Measurements from ENCODE around the gene HECW1. TPM values are rescaled to one million over a fixed set of nuclear protein-coding genes. Genes with fewer than 3 reads are reported as not detected.

Gene HECW1
- total and polyA plus RNA-seq, 10 of the 15 experiments (the other 5 are each of a cell fraction or from before 2014, with no cell fraction given), result under 0.01 to 0.31 (median 0.04) TPM; not detected in 3

GRCh38 chr7:43332193-43332796, 219.8 kb downstream of the HECW1 start:
- no peaks in the 10 kb centered on the region for H3K79me2 ChIP-seq (ENCODE audit: control insufficient read depth, insufficient read depth, low read length)
- POLR2A ChIA-PET, result interaction anchor here (0.6 kb wide), 1 partner anchor 215 kb away, joined by 8 read pairs; no protein-coding TSS in a partner anchor
- ATAC-seq (no peak), FAIRE-seq (no peak), DNase-seq (ENCODE audit: low read depth, low spot score) (no peak)
- no peak overlapping the region for H2AFZ ChIP-seq (ENCODE audit: control insufficient read depth, low read depth, low read length)
- 44% methylated on average over 8 of the region's 8 CpGs for WGBS (ENCODE audit: insufficient coverage, insufficient replicate concordance, low lambda C conversion rate, missing lambda C conversion rate)
- H3K36me3 ChIP-seq (ENCODE audit: control insufficient read depth in 2 of 2, insufficient read depth in 2 of 2, low read length in 1 of 2), result no peaks in the 10 kb centered on the region
- BruUV-seq (replicated peaks), result no TSS peak
- H3K27me3 ChIP-seq (replicated peaks in 1 of 2; ENCODE audit: control insufficient read depth in 2 of 2, insufficient read depth in 2 of 2, low read length in 1 of 2), result no peaks in the 10 kb centered on the region
- RAD21 ChIA-PET (ENCODE audit: unreplicated experiment), result interaction anchor here (1.0 kb wide), 1 partner anchor 108 kb away, joined by 3 read pairs; no protein-coding TSS in a partner anchor
- no peak overlapping the region for H3K27ac ChIP-seq (ENCODE audit: control insufficient read depth, insufficient read depth)
- H3K4me1 ChIP-seq (ENCODE audit: control insufficient read depth, insufficient read depth, low read length), result no peaks in the 10 kb centered on the region
- H3K4me3 ChIP-seq, result no peak overlapping the region
- H3K9me3 ChIP-seq (replicated peaks; ENCODE audit: control insufficient read depth, insufficient read depth, low read length), result no peaks in the 10 kb centered on the region
- H3K4me2 ChIP-seq (ENCODE audit: control insufficient read depth, insufficient read depth), result no peak overlapping the region
- SMC1A ChIA-PET (ENCODE audit: uncharacterized antibody, unreplicated experiment), result no interaction called here
- CTCF ChIA-PET, result interaction anchor here (1.1 kb wide), 1 partner anchor 250 kb away, joined by 3 read pairs; the partner anchor contains the start of gene STK17A
- intact Hi-C loops (cut with micrococcal nuclease; ENCODE audit: unreplicated experiment) (no loop called here), in situ Hi-C loops (cut with MboI) (no loop called here)
- H3K9ac ChIP-seq (ENCODE audit: control insufficient read depth, insufficient read depth, low read length), result no peak overlapping the region
- no peaks in the 10 kb centered on the region for H4K20me1 ChIP-seq (ENCODE audit: control insufficient read depth, insufficient read depth)
- TF ChIP-seq STAT1 (conservative IDR thresholded peaks at IDR 0.05) (no peak), ZBTB11 (CRISPR knock-in tag; IDR thresholded peaks at IDR 0.05) (no peak), ZNF24 (IDR thresholded peaks at IDR 0.05) (no peak), HSF1 (IDR thresholded peaks at IDR 0.05; ENCODE audit: low read depth, low read length) (no peak), IRF5 (IDR thresholded peaks at IDR 0.05; ENCODE audit: borderline replicate concordance) (no peak), NR2C2 (IDR thresholded peaks at IDR 0.05; ENCODE audit: borderline replicate concordance, control insufficient read depth, insufficient read length, low read depth) (no peak), FOS (IDR thresholded peaks at IDR 0.05; ENCODE audit: borderline replicate concordance, extremely low read depth, insufficient read length) (no peak), RELB (IDR thresholded peaks at IDR 0.05; ENCODE audit: low read depth) (no peak), KLF5 (IDR thresholded peaks at IDR 0.05; ENCODE audit: partially characterized antibody) (no peak), ZBTB33 (IDR thresholded peaks at IDR 0.05) (no peak), BCL11A (IDR thresholded peaks at IDR 0.05; ENCODE audit: low read depth, low read length) (no peak)

All from GM12878 (cell line).